Renal pelvis (tissue), 4 donors: ENCODE data around the gene CYP2W1. TPM values are rescaled to one million over a fixed set of nuclear protein-coding genes. Genes with fewer than 3 reads are reported as not detected.
"Not testable (repeated sequence)": the region's sequence is repeated elsewhere in the genome, so short reads cannot be mapped to it uniquely, and the experiment has no call there.

Source experiments
- DNase-seq: peaks from one replicate; pipeline ENCODE4 v3.0.0-alpha.2; 2013
- polyA plus RNA-seq, 3 donors: library from polyadenylated mRNA; unstranded; fragments of 120-200 nt; gene quantifications; one replicate each; pipeline ENCODE4 v1.2.1, GENCODE V29; 2013; ENCODE audit not compliant: insufficient read length in 3 of 3

Gene CYP2W1
- polyA plus RNA-seq, 3 donors, result 3.3 to 4.3 (median 3.3) TPM

GRCh38 chr7:995571-995970, 12.6 kb downstream of the CYP2W1 start:
- no peak for DNase-seq

- DNase-seq, result no peak
These were observed 13.3 kb downstream of the CYP2W1 start for GRCh38 chr7:996079-996872.

DNA sequence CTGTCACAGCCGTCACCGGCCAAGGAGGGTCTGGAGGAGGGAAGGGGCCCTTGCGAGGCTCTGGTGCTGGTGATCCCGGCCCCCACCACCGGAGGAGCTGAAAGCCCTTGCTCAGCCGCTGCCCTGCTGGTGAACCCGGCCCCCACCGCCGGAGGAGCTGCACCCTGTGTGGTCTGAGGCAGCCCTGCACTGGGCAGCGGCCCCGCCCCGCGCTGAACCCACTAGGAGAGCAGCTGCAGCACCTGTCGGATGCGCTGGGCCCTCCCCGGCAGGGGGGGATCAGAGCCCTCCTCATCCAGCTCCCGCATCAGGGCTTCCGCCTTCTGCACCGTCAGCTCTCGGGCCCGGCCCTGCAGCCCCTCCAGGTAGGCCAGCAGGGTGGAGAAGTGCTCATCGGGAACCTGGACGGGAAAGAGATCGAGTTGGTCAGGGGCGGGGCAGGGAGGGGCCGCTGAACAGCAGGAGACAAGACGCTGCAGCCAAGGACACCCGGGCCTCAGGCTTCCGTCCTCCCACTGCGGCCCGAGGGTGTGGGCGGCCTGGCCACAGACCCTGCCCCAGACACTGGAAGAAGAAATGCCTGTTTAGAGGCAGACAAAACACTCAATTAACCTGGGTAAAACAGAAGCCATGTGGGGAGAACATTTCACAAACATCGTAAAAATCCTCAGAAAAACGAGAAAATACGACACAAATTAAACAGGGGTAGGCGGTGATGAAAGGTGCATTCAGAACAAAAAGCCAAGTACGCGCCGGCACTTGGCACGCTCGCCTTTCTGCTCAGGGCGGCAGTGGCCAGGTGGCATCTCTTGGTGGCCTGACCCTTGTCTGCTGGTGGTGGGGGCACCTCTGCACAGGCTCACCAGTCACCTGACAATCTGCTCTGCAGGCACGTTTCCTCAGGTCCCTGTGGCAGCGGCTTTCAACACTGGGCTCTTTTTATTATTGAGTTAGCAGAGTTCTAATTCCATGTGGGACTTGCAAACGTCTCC, 14.7 kb downstream of the CYP2W1 start:
- DNase-seq, result no peak

DNA sequence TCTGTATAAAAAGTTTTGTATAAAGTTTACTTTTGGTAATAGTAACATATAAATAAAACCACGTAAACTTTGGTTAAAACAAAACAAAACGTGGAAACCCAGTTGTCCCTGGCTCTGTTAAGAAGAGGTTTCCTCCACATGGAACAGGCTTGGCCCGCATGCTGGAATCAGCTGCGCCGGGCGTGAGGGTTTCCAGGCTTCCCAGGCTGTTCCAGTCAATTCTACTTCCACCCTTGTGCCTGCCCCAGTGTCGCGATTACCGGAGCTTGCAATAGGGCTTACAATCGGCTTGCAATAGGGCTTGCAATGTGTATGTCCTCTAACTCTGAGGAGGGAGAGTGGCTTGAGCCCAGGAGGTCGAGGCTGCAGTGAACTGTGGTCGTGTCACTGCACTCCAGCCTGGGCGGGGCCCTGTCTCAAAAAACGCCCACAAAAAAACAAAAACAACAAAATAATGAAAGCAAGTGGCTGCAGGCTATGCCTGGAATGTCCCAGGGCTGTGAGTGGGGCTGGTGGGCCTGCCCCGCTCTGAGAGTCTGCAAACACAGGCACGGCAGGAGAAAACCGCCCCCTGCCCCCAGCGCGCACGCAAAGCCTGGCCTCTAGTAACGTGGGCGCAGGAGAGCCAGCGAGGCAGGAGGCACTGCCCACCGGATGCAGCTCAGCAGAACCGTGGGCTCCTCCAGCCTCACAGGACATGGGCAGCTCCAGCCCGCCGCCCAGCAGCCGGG, 16.3 kb downstream of the CYP2W1 start:
- no peak for DNase-seq

DNA sequence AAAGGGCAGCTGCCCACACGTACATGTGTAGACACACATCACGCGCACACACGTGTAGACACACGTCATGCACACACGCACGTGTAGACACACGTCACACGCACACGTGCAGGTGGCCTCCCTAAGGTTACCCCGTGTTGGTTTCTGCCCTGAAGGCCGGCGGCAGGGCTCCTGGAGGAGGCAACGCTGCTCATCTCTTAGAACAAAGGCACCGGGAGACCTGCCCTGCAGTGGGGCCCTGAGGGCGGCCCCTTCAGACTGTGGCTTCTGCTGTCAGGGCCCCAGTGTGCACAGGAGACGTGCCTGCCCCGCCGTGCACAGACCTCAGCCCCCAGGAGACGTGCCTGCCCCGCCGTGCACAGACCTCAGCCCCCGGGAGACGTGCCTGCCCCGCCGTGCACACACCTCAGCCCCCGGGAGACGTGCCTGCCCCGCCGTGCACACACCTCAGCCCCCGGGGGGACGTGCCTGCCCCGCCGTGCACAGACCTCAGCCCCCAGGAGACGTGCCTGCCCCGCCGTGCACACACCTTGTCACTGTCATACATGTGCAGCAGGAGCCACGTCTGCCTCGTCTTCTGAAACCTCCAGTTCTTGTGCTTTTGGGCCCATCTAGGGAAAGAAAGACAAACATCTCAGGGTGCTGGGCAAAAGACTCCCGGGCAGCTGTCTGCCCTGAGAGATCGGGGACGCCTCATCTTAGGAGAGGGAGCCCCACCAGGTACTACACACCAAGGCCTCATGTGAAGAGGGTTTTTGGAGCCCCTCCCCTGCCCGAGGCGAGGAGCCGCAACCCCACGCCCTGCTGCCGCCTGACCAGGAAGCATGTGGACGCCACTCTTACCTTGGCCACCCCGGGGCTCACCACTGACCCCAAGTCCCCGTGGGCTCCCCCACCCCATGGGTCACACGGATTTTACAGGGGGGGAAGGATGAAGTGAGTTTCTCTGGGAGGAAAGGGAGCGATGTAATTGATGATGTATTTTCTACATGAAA, 17.3 kb downstream of the CYP2W1 start:
- DNase-seq, result no peak

DNA sequence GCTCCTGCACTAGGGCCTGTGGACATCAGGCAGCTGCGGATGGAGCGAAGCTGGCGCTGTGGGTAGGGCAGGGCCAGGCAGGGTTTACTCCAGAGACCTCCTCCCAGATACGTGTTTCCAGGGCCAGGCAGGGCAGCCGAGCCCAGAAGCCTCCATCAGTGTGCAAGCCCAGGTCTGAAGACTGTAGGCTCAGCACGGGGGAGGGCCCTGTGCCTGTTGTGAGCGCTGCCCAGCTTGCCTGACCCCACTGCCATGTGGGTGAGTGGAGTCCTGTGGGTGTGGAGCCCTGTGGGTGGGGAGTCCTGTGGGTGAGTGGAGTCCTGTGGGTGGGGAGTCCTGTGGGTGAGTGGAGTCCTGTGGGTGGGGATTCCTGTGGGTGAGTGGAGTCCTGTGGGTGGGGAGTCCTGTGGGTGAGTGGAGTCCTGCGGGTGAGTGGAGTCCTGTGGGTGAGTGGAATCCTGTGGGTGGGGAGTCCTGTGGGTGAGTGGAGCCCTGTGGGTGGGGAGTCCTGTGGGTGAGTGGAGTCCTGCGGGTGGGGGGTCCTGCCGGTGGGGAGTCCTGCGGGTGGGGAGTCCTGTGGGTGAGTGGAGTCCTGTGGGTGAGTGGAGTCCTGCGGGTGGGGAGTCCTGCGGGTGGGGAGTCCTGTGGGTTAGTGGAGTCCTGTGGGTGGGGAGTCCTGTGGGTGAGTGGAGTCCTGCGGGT, 18.2 kb downstream of the CYP2W1 start:
- DNase-seq, result not testable (repeated sequence)

GRCh38 chr7:1002026-1002425, 19.0 kb downstream of the CYP2W1 start:
- not testable (repeated sequence) for DNase-seq

DNA sequence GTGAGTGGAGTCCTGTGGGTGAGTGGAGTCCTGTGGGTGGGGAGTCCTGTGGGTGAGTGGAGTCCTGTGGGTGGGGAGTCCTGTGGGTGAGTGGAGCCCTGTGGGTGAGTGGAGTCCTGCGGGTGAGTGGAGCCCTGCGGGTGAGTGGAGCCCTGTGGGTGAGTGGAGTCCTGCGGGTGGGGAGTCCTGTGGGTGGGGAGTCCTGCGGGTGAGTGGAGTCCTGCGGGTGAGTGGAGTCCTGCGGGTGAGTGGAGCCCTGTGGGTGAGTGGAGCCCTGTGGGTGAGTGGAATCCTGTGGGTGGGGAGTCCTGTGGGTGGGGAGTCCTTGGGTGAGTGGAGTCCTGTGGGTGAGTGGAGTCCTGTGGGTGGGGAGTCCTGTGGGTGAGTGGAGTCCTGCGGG, 19.5 kb downstream of the CYP2W1 start:
- DNase-seq, result not testable (repeated sequence)

- DNase-seq, result no peak
These were observed 21.3 kb downstream of the CYP2W1 start for GRCh38 chr7:1004018-1004852.

DNA sequence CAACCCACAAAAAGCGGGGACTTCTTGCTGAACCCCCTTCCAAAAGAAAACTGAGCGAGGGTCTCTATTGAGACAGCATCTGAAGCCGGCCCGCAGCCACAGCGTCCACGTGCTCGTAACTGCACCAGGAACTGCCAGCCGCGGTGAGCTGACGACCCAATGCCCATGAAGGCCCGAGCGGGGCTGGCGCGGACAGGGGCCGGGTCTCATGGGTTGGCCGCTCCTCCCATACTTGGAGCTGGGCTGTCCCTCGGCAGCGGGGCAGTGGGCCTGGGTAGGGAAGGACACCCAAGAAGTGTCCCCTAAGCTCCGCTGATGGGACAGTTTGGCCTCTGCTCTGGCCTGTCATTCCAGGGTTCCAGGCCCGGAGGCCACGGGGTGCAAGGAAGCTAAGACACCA, 22.3 kb downstream of the CYP2W1 start:
- no peak for DNase-seq

GRCh38 chr7:1007901-1008300, 24.9 kb downstream of the CYP2W1 start:
- no peak for DNase-seq

- DNase-seq, result no peak
These were observed 25.9 kb downstream of the CYP2W1 start for GRCh38 chr7:1008733-1009363.

GRCh38 chr7:1009747-1010146, 26.8 kb downstream of the CYP2W1 start:
- no peak for DNase-seq

DNA sequence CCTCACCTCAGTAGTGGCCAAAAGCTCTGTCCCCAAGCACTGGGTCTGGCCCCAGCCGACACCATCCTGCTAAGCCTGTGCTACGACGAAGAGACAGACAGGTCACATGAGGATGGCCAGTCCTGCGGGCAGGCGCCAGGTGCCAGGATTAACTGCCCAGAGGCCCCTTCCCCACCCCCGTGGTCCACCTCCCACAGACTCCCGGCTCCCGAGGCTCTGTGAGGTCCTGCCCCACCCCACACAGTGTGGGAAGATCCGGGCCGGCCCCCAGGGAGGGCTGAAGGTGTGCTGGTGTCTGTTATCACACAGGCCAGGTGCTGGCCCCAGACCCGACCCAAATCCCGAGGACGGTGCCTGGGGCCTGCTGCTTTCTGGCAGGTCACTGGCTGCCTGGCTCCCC, 27.2 kb downstream of the CYP2W1 start:
- DNase-seq, result no peak

DNA sequence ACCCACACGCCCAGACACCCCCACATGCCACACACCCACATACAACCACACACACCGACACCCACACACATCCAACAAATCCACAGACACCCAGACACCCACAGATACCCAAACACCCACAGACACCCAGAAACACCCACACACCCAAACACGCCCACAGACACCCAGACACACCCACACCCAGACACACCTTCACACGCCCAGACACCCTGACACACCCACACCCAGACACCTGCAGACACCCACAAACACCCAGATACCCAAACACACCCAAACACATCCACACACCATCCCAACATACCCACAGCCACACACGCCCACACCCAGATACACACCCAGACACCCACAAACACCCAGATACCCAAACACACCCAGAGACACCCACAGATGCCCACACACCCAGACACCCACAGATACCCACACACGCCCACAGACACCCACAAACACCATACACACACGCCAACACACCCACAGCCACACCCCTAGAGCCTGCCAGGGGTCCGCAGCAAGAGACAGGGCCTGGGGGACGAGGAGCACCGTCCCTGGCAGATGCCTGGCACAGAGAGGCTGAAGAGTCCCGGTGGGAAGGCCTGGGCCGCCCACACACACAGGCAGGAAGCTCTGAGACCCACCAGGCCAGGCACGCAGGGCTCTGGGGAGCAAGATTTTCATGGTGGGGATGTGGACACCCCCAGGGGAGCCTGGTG, 28.5 kb downstream of the CYP2W1 start:
- DNase-seq, result no peak

DNA sequence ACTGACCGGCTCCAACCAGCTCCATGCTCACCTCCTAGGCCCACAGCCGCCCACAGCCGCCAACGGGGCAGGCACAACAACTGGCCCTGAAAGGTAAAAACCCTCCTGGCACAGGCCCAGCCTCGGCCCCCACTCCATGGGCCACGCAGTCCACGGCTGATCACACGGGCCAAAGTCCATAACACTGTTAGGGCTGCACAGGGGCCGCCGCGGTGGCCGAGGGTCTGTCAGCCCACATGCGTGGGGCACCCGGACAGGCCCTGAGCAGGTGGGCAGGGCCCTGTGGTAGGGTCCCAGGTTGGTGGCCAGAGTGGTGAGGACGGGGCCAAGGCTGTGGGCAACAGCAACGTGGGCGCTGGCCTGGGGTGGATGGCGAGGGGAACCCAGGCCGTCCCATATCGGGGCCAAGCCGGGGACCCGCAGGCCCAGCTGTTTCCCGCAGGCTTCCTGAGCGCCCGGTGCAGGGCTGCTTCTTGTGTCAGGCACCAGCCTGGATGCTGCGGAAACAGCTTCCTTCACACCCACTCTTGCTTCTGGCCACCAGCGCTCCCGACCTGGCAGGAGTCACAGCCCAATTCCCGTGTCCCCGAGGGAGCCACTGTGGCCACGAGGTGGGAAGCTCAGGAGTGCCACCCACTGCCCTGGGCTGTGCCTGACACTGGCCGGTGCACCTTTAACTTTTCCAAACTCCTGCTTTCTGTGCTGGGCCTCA, 29.2 kb downstream of the CYP2W1 start:
- no peak for DNase-seq

DNA sequence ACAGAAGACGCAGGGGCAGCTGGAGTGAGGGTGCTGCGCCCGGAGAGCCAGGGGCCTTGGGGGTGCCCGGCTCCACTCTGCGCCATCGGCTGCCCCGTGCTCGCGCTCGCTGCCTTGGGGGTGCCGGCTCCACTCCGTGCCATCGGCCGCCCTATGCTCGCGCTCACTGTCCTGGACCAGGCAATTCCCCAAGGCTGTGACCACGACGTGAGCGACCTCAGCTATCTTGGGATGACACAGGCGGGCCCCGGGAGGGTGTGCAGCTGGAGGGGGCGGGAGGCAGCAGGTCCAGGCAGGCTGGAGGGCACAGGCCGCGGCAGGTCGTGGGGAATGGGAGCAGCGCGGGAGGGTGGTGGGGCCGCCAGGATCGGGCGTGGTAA, 29.7 kb downstream of the CYP2W1 start:
- no peak for DNase-seq
